K562 (cell line): Measurements from ENCODE around the gene FTO. TPM values are rescaled to one million over a fixed set of nuclear protein-coding genes. Genes with fewer than 3 reads are reported as not detected.

Experiments used
- ATAC-seq: fragments of 200-7000 bp; cut with Tn5 transposase; 3 replicates; pipeline ENCODE4 v1.9.1; 2020; ENCODE audit warnings: moderate library complexity
- BruUV-seq: library from RNA; stranded (reverse); fragments of 400-500 nt; replicated peaks from 2 replicates; lab custom pipeline; 2021; lab: Mats Ljungman, UMichigan
- CTCF ChIA-PET: fragments of 300-600 bp; formaldehyde crosslinking; extraction: SDS; loops from one replicate; lab custom pipeline; 2021; ENCODE audit warnings: low intra/inter-chr PET ratio; lab: Yijun Ruan, JAX
- POLR2A ChIA-PET: fragments of 300-600, 350-650 bp; sonication (Branson Sonifier 250); formaldehyde crosslinking; extraction: SDS; loops from one replicate; lab custom pipeline; 2021; ENCODE audit warnings: antibody characterized with exemption, inconsistent platforms; lab: Yijun Ruan, JAX
- DNase-seq, 4 experiments: peaks; one replicate each; pipeline versions ENCODE4 v3.0.0 to v3.0.0-alpha.2; 2011 to 2018; ENCODE audit warnings: low spot score in 3 of 4, mixed read lengths in 3 of 4; ENCODE audit errors: extremely low read depth in 1 of 4
- FAIRE-seq: peaks from 2 replicates; lab custom pipeline; 2011; peaks lifted over from hg19 to GRCh38; lab: Jason Lieb, UNC
- H2AFZ ChIP-seq: 2 replicates; pipeline ENCODE4 v1.6.0; 2011; ENCODE audit warnings: low read depth, low read length, control low read depth, inconsistent platforms
- H3K27ac ChIP-seq: fragments of 200-600 bp; 3 replicates; pipeline ENCODE4 v1.8.0; 2011; ENCODE audit warnings: low read depth, mild to moderate bottlenecking, control low read depth, inconsistent platforms, low read length, moderate library complexity, mixed read lengths; ENCODE audit errors: extremely low read depth
- H3K27me3 ChIP-seq, 2 experiments: fragments of 300-600 bp in 1 of 2; 2 replicates in 1 of 2; 3 replicates in 1 of 2; pipeline versions ENCODE4 v1.6.0 to v1.8.0; 2011; ENCODE audit warnings: inconsistent platforms in 2 of 2, low read length in 2 of 2, mild to moderate bottlenecking in 1 of 2, mixed read lengths in 1 of 2, moderate library complexity in 1 of 2; ENCODE audit not compliant: control insufficient read depth in 2 of 2, insufficient read depth in 2 of 2
- H3K36me3 ChIP-seq: fragments of 300-600 bp; 3 replicates; pipeline ENCODE4 v1.8.0; 2011; ENCODE audit warnings: mild to moderate bottlenecking, low read length, inconsistent platforms; ENCODE audit not compliant: control insufficient read depth, insufficient read depth
- H3K4me1 ChIP-seq, 2 experiments: fragments of 200-600 bp in 1 of 2; replicated peaks in 1 of 2; 2 replicates in 1 of 2; 3 replicates in 1 of 2; pipeline versions ENCODE4 v1.5.1 to v1.8.0; 2011; ENCODE audit warnings: inconsistent platforms in 2 of 2, low read length in 2 of 2, mild to moderate bottlenecking in 1 of 2, mixed read lengths in 1 of 2, moderate library complexity in 1 of 2; ENCODE audit not compliant: control insufficient read depth in 2 of 2, insufficient read depth in 2 of 2
- H3K4me2 ChIP-seq: 2 replicates; pipeline ENCODE4 v1.6.1; 2011; ENCODE audit warnings: low read length, control low read depth, inconsistent platforms, mixed read lengths; ENCODE audit not compliant: insufficient read depth
- H3K4me3 ChIP-seq: fragments of 200-600 bp; sonication (generic), shearing (Covaris generic); 2 replicates; pipeline ENCODE4 v1.5.1; 2016; ENCODE audit warnings: control low read depth, inconsistent platforms
- H3K79me2 ChIP-seq: fragments of 200-600 bp; 3 replicates; pipeline ENCODE4 v1.8.0; 2011; ENCODE audit warnings: low read length, inconsistent platforms; ENCODE audit not compliant: control insufficient read depth, insufficient read depth
- H3K9ac ChIP-seq, 2 experiments: 2 replicates each; pipeline versions ENCODE4 v1.6.0 to v1.6.1; 2011; ENCODE audit warnings: low read depth in 2 of 2, low read length in 2 of 2, control low read depth in 1 of 2, inconsistent platforms in 1 of 2, mild to moderate bottlenecking in 1 of 2, mixed read lengths in 1 of 2; ENCODE audit not compliant: insufficient read depth in 1 of 2
- H3K9me1 ChIP-seq: one replicate; pipeline ENCODE4 v1.6.0; 2011; ENCODE audit warnings: inconsistent platforms, mild to moderate bottlenecking, low read length, moderate library complexity; ENCODE audit not compliant: control insufficient read depth, insufficient read depth
- H3K9me3 ChIP-seq: replicated peaks from 2 replicates; pipeline ENCODE4 v1.5.1; 2011; ENCODE audit warnings: low read depth, low read length, inconsistent platforms; ENCODE audit not compliant: control insufficient read depth, insufficient read depth
- H4K20me1 ChIP-seq: replicated peaks from 2 replicates; pipeline ENCODE4 v1.6.1; 2011; ENCODE audit warnings: low read length, inconsistent platforms, mixed read lengths; ENCODE audit not compliant: control insufficient read depth, insufficient read depth
- FOXA1 ChIP-seq: fragments of 450-650 bp; IDR thresholded peaks from 2 replicates; pipeline ENCODE4 v1.6.1; 2016; ENCODE audit warnings: mild to moderate bottlenecking, borderline replicate concordance
- GABPB2 ChIP-seq: fragments of 250-450 bp; sonication (Bioruptor Pico); conservative IDR thresholded peaks from 2 replicates; pipeline ENCODE4 v1.5.1; 2021; ENCODE audit warnings: mild to moderate bottlenecking
- MTA1 ChIP-seq: fragments of 450-650 bp; IDR thresholded peaks from 2 replicates; pipeline ENCODE4 v1.6.1; 2017; ENCODE audit warnings: borderline replicate concordance
- POLR2A ChIP-seq: fragments of 450-650 bp; conservative IDR thresholded peaks from 2 replicates; pipeline ENCODE4 v1.6.1; 2016
- SRSF1 ChIP-seq: fragments of 200-400 bp; formaldehyde crosslinking; IDR thresholded peaks from 2 replicates; pipeline ENCODE4 v1.6.1; 2017; ENCODE audit warnings: mild to moderate bottlenecking, low read depth, low read length, moderate library complexity
- TAF1 ChIP-seq: IDR thresholded peaks from 2 replicates; pipeline ENCODE4 v1.6.1; 2011; ENCODE audit warnings: mild to moderate bottlenecking, low read length, moderate library complexity; ENCODE audit not compliant: insufficient read depth, control insufficient read depth, severe bottlenecking; ENCODE audit errors: extremely low read depth
- TBL1XR1 ChIP-seq, 2 experiments: IDR thresholded peaks; 2 replicates each; pipeline ENCODE4 v1.6.1; 2012; ENCODE audit warnings: improper control_type of control experiment in 2 of 2, low read length in 2 of 2, mild to moderate bottlenecking in 1 of 2
- WHSC1 ChIP-seq: IDR thresholded peaks from one replicate; pipeline ENCODE4 v1.6.1; 2012; ENCODE audit warnings: low read length, control low read depth, inconsistent platforms
- ZNF766 ChIP-seq: fragments of 200-800 bp; sonication (Bioruptor generic); conservative IDR thresholded peaks from 2 replicates; pipeline ENCODE4 v1.6.1; 2016; ENCODE audit warnings: missing genetic modification characterization, missing compliant biosample characterization
- WGBS: fragments of 100-300 bp; shearing (Covaris generic); methylation state at CpG from one replicate; pipeline ENCODE4 v1.1.6; 2016; ENCODE audit warnings: low coverage, mixed read lengths; ENCODE audit not compliant: insufficient coverage; ENCODE audit errors: missing lambda C conversion rate; 5-methylcytosine and 5-hydroxymethylcytosine counted together
- in situ Hi-C: fragments of 300-500 bp; cut with MboI; formaldehyde crosslinking; loops from 4 replicates; pipeline ENCODE4 v1.15.0; 2018; ENCODE audit warnings: inconsistent platforms, mixed read lengths
- intact Hi-C: fragments of 100-400 bp; cut with micrococcal nuclease; formaldehyde crosslinking; loops from 2 replicates; pipeline ENCODE4 v1.14.2; 2022
- polyA plus RNA-seq, 8 experiments: library from polyadenylated mRNA; depleted of rRNA in 4 of 8; stranded (reverse) in 5 of 8; unstranded in 3 of 8; fragments of >200 nt; fragmentation: Nextera tagmentation in 2 of 8; fragmentation: Illumina TruSeq in 1 of 8; extraction: Ambion mirVana in 2 of 8; extraction: Trizol in 1 of 8; gene quantifications; 2 replicates each; pipeline versions ENCODE4 v1.2.1 to v1.2.3, GENCODE V29; 2011 to 2014; ENCODE audit warnings: inconsistent platforms in 1 of 8, missing spikeins in 1 of 8
- total RNA-seq, 7 experiments: library from RNA; depleted of rRNA in 6 of 7; stranded (reverse); fragments of >200 nt in 6 of 7; fragmentation: Illumina TruSeq in 2 of 7; extraction: Trizol in 2 of 7; gene quantifications; 2 replicates each; pipeline versions ENCODE4 v1.2.1 to v1.2.3, GENCODE V29; 2011 to 2021; ENCODE audit warnings: low replicate concordance in 1 of 7

The FTO gene
- total and polyA plus RNA-seq, 9 of the 15 experiments (the other 6 are each of a cell fraction or from before 2014, with no cell fraction given), result 11.3 to 27.7 (median 25.5) TPM

DNA sequence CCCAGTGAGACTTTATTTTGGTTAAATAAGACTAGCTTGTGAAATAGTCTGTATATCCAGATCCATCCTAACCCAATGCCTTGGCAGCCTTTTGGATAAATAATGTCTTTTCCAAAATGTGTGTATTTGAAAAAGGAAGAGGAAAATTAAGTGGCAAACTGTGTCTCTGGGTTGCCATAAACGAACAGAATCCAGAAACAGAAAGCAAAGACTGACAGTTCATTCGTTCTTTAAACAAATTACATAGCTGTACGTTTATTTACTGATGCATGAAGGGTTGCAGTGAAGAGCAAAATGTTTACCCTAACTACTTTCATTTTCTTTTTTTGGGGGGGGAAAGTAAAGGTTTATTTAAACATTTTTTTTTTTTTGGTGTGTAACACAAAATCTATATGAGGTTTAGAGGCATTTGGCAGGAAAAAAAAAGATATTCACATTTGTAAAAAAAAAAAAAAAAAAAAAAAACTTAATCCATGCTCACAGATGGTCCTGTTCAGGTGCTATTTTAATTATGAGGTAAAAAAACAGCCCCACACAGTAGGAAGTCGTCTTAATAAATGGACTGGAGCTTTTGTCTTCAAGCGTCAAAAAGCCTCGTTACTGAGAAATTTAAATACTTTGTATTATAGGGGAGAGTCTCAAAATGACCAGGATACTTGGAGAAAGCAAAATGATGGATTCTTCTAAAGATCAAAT is 245.9 kb downstream of the FTO start:
- Histone ChIP-seq H3K27ac (no peak overlapping the region), H3K9ac (no peak overlapping the region), H3K4me1 (no peaks in the 10 kb centered on the region), H3K79me2 (no peaks in the 10 kb centered on the region), H4K20me1 (no peaks in the 10 kb centered on the region; the same call in 1 of the 2 replicates), H3K9me1 (no peaks in the 10 kb centered on the region), H3K4me3 (no peak overlapping the region), H3K4me2 (no peak overlapping the region), H2AFZ (no peak overlapping the region), H3K36me3 (no peaks in the 10 kb centered on the region), H3K9me3 (no peaks in the 10 kb centered on the region), H3K27me3 (no peaks in the 10 kb centered on the region)
- POLR2A ChIA-PET, result no interaction called here
- no peak for ATAC-seq
- CTCF ChIA-PET, result no interaction called here
- in situ Hi-C loops, result loop anchor here (25.0 kb wide), 1 partner anchor 1062 kb away; no protein-coding TSS in a partner anchor
- FAIRE-seq, result no peak
- no peak for TF ChIP-seq MTA1
- no peak for TF ChIP-seq POLR2A
- TF ChIP-seq TBL1XR1 (IDR thresholded peaks at IDR 0.05; ENCODE audit: low read length in 2 of 2), result no peak
- no peak for TF ChIP-seq FOXA1
- TF ChIP-seq ZNF766, result no peak
- TF ChIP-seq SRSF1, result no peak
- TF ChIP-seq WHSC1, result no peak
- no peak for TF ChIP-seq TAF1
- no peak for TF ChIP-seq GABPB2 (CRISPR knock-in tag)
- 19% methylated on average over 6 of the region's 6 CpGs for WGBS
- DNase-seq, result no peak
- intact Hi-C loops, result no loop called here
- no TSS peak for BruUV-seq
